HG03469 (cell line): ENCODE data around the gene ZSWIM9.
"Not testable (repeated sequence)": the region's sequence is repeated elsewhere in the genome, so short reads cannot be mapped to it uniquely, and the experiment has no call there.

Experiments
- ATAC-seq: cut with Tn5 transposase; IDR thresholded peaks from one replicate; pipeline ENCODE4 v1.9.1; 2021; ENCODE audit warnings: mild to moderate bottlenecking, moderate library complexity, moderate number of reproducible peaks; ENCODE audit not compliant: unreplicated experiment

ZSWIM9 gene

GRCh38 chr19:48210005-48210404, 39.5 kb downstream of the ZSWIM9 start:
- no peak for ATAC-seq

GRCh38 chr19:48213959-48214358, 43.5 kb downstream of the ZSWIM9 start:
- ATAC-seq: no peak

GRCh38 chr19:48216933-48217332, 46.5 kb downstream of the ZSWIM9 start:
- no peak for ATAC-seq

GRCh38 chr19:48218997-48219396, 48.5 kb downstream of the ZSWIM9 start:
- ATAC-seq: no peak

- ATAC-seq: not testable (repeated sequence)
Observed at GRCh38 chr19:48220784-48221183, 50.3 kb downstream of the ZSWIM9 start.

- ATAC-seq: no peak
Observed at GRCh38 chr19:48221628-48222027, 51.1 kb downstream of the ZSWIM9 start.

GRCh38 chr19:48230555-48231129, 60.2 kb downstream of the ZSWIM9 start:
- no peak for ATAC-seq

- ATAC-seq: no peak
Observed at GRCh38 chr19:48237057-48237456, 66.6 kb downstream of the ZSWIM9 start.

GRCh38 chr19:48239120-48239519, 68.6 kb downstream of the ZSWIM9 start:
- no peak for ATAC-seq

- no peak for ATAC-seq
Observed at GRCh38 chr19:48239582-48240141, 69.2 kb downstream of the ZSWIM9 start.

- not testable (repeated sequence) for ATAC-seq
Observed at GRCh38 chr19:48241771-48242170, 71.3 kb downstream of the ZSWIM9 start.

- no peak for ATAC-seq
Observed at GRCh38 chr19:48244281-48244680, 73.8 kb downstream of the ZSWIM9 start.

- ATAC-seq: no peak
Observed at GRCh38 chr19:48246101-48246500, 75.6 kb downstream of the ZSWIM9 start.

GRCh38 chr19:48247212-48247611, 76.7 kb downstream of the ZSWIM9 start:
- ATAC-seq: no peak
